Measurements from ENCODE around the gene AVPI1. TPM values are rescaled to one million over a fixed set of nuclear protein-coding genes. Genes with fewer than 3 reads are reported as not detected.

AVPI1 gene
- total and polyA plus RNA-seq, 10 of the 15 experiments (the other 5 are each of a cell fraction or from before 2014, with no cell fraction given), result 0.08 to 1.4 (median 0.84) TPM

DNA sequence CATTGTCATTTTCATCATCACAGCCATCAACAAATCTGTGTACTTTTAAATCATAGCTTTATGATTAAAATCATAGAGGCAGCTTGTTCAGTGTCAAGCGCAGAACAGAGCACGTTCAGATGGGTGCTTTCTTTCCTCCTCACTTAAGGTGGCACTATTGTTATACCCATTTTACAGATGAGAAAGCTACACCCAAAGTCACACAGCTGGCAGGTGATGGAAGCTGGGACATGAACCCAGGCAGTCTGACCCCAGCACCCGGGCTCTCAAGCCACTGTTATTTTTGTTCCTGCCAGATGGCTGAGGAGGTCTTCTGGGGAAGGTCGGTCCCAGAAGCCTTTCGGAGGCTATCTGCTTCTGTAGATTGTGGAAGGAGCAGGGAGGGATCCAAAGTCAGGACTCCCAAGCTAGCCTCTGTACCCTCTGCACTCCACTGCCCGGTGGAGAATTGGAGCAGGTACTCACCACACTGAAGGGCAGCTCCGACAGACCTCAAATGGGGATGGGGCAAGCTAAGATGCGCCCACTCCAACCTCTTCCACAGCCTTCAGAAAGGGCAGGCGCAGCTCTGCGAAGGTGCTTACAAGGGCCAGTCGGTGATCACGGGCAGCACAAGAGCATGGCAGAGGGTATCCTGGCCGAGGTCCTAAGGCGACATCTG lies 610 bp downstream of the AVPI1 start:
- TF ChIP-seq ZNF217 (IDR thresholded peaks at IDR 0.05), result no peak
- TF ChIP-seq, protein P1, sequence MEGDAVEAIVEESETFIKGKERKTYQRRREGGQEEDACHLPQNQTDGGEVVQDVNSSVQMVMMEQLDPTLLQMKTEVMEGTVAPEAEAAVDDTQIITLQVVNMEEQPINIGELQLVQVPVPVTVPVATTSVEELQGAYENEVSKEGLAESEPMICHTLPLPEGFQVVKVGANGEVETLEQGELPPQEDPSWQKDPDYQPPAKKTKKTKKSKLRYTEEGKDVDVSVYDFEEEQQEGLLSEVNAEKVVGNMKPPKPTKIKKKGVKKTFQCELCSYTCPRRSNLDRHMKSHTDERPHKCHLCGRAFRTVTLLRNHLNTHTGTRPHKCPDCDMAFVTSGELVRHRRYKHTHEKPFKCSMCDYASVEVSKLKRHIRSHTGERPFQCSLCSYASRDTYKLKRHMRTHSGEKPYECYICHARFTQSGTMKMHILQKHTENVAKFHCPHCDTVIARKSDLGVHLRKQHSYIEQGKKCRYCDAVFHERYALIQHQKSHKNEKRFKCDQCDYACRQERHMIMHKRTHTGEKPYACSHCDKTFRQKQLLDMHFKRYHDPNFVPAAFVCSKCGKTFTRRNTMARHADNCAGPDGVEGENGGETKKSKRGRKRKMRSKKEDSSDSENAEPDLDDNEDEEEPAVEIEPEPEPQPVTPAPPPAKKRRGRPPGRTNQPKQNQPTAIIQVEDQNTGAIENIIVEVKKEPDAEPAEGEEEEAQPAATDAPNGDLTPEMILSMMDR (IDR thresholded peaks at IDR 0.05 in 2 of 3, conservative IDR thresholded peaks at IDR 0.05 in 1 of 3; ENCODE audit: control insufficient read depth in 2 of 3, extremely low read depth in 1 of 3, insufficient read depth in 1 of 3, low read depth in 3 of 3, low read length in 3 of 3), result peak in 1 of 3 experiments; percentile 31; a peak in 1 of 6 replicates
- peak; percentile 50 for ATAC-seq
- ChIA-PET POLR2A (interaction anchor here (0.5 to 1.4 kb wide), 12 partner anchors 8 to 656 kb away, joined by 3 to 6 read pairs (median 3); partner anchors contain the start of genes MARVELD1 and ZFYVE27), RAD21 (ENCODE audit: unreplicated experiment) (interaction anchor here (0.7 to 3.3 kb wide), 16 partner anchors 9 to 355 kb away, joined by 3 to 24 read pairs (median 4); partner anchors contain the start of genes ANKRD2, PI4K2A and ZFYVE27), SMC1A (ENCODE audit: uncharacterized antibody, unreplicated experiment) (interaction anchor here (0.6 to 5.9 kb wide), 13 partner anchors 9 to 355 kb away, joined by 3 to 38 read pairs (median 7); partner anchors contain the start of genes MARVELD1, RRP12 and ZFYVE27), CTCF (interaction anchor here (0.9 to 11.3 kb wide), 19 partner anchors 10 to 476 kb away, joined by 3 to 124 read pairs (median 5); partner anchors contain the start of gene ZFYVE27)
- FAIRE-seq, result no peak
- peak overlapping the region; percentile 99 for H3K4me2 ChIP-seq (ENCODE audit: control insufficient read depth, insufficient read depth)
- H3K27me3 ChIP-seq (replicated peaks in 1 of 2; ENCODE audit: control insufficient read depth in 2 of 2, insufficient read depth in 2 of 2, low read length in 1 of 2), result no peaks in the 10 kb centered on the region; a peak in 1 of 4 replicates
- WGBS (ENCODE audit: insufficient coverage, insufficient replicate concordance, low lambda C conversion rate, missing lambda C conversion rate), result 17% methylated on average over 14 of the region's 14 CpGs
- peaks cover 18% of the 10 kb centered on the region for H3K4me1 ChIP-seq (ENCODE audit: control insufficient read depth, insufficient read depth, low read length)
- no peaks in the 10 kb centered on the region for H3K36me3 ChIP-seq (ENCODE audit: control insufficient read depth in 2 of 2, insufficient read depth in 2 of 2, low read length in 1 of 2)
- no peaks in the 10 kb centered on the region for H4K20me1 ChIP-seq (ENCODE audit: control insufficient read depth, insufficient read depth)
- H2AFZ ChIP-seq (ENCODE audit: control insufficient read depth, low read depth, low read length), result peak overlapping the region; percentile 96
- in situ Hi-C loops (cut with MboI), result no loop called here
- intact Hi-C loops (cut with micrococcal nuclease; ENCODE audit: unreplicated experiment), result no loop called here
- no peaks in the 10 kb centered on the region for H3K79me2 ChIP-seq (ENCODE audit: control insufficient read depth, insufficient read depth, low read length)
- no peak overlapping the region for H3K27ac ChIP-seq (ENCODE audit: control insufficient read depth, insufficient read depth)
- H3K9me3 ChIP-seq (replicated peaks; ENCODE audit: control insufficient read depth, insufficient read depth, low read length), result no peaks in the 10 kb centered on the region
- H3K4me3 ChIP-seq, result peak overlapping the region; percentile 65
- no peak for DNase-seq (ENCODE audit: low read depth, low spot score)
- no TSS peak for BruUV-seq (replicated peaks)
- peak overlapping the region; percentile 56 for H3K9ac ChIP-seq (ENCODE audit: control insufficient read depth, insufficient read depth, low read length)
